HepG2 (cell line): Measurements from ENCODE around the gene RPS6KA2. TPM values are rescaled to one million over a fixed set of nuclear protein-coding genes. Genes with fewer than 3 reads are reported as not detected.
A peak's percentile ranks its signal among the peaks of the same experiment; 100 is the strongest.

Source experiments
- ATAC-seq: fragments of 200-7000 bp; cut with Tn5 transposase; 3 replicates; pipeline ENCODE4 v1.9.1; 2020; ENCODE audit warnings: mild to moderate bottlenecking, moderate library complexity
- BruUV-seq: library from RNA; stranded (reverse); fragments of 400-500 nt; replicated peaks from 2 replicates; lab custom pipeline; 2021; lab: Mats Ljungman, UMichigan
- CTCF ChIA-PET: fragments of 300-600 bp; formaldehyde crosslinking; extraction: SDS; loops from one replicate; lab custom pipeline; 2021; ENCODE audit warnings: low total read pairs, inconsistent platforms, low intra/inter-chr PET ratio; lab: Yijun Ruan, JAX
- POLR2A ChIA-PET: fragments of 350-600 bp; sonication (Branson Sonifier 250); formaldehyde crosslinking; loops from one replicate; lab custom pipeline; 2020; ENCODE audit warnings: antibody characterized with exemption, inconsistent platforms; lab: Yijun Ruan, JAX
- DNase-seq: peaks from one replicate; pipeline ENCODE4 v3.0.0-alpha.2; 2015; ENCODE audit warnings: low spot score
- FAIRE-seq: peaks from 3 replicates; lab custom pipeline; 2011; peaks lifted over from hg19 to GRCh38; lab: Jason Lieb, UNC
- H2AFZ ChIP-seq: one replicate; pipeline ENCODE4 v1.6.1; 2011; ENCODE audit warnings: low read length, inconsistent platforms
- H3K27ac ChIP-seq: fragments of 300-600 bp; 3 replicates; pipeline ENCODE4 v1.8.0; 2011; ENCODE audit warnings: mixed run types, mild to moderate bottlenecking, mixed read lengths, low read length, inconsistent platforms; ENCODE audit not compliant: insufficient read depth; ENCODE audit errors: extremely low read length
- H3K27me3 ChIP-seq, 2 experiments: fragments of 200-600 bp in 1 of 2; 2 replicates in 1 of 2; 3 replicates in 1 of 2; pipeline versions ENCODE4 v1.6.0 to v1.8.0; 2011; ENCODE audit warnings: low read length in 2 of 2, mild to moderate bottlenecking in 2 of 2, moderate library complexity in 2 of 2, inconsistent platforms in 1 of 2; ENCODE audit not compliant: insufficient read depth in 2 of 2, control insufficient read depth in 1 of 2
- H3K36me3 ChIP-seq, 2 experiments: fragments of 200-600 bp in 1 of 2; replicated peaks in 1 of 2; 2 replicates in 1 of 2; 3 replicates in 1 of 2; pipeline versions ENCODE4 v1.5.1 to v1.8.0; 2011; ENCODE audit warnings: low read length in 2 of 2, inconsistent platforms in 1 of 2; ENCODE audit not compliant: insufficient read depth in 2 of 2, control insufficient read depth in 1 of 2
- H3K4me1 ChIP-seq: 2 replicates; pipeline ENCODE4 v1.5.1; 2012; ENCODE audit warnings: low read length, inconsistent platforms; ENCODE audit not compliant: insufficient read depth
- H3K4me2 ChIP-seq: 2 replicates; pipeline ENCODE4 v1.6.0; 2011; ENCODE audit warnings: low read depth, low read length, inconsistent platforms
- H3K4me3 ChIP-seq, 3 experiments: fragments of 200-600 bp in 1 of 3; sonication (generic), shearing (Covaris generic) in 1 of 3; replicated peaks in 1 of 3; 2 replicates each; pipeline ENCODE4 v1.5.1; 2011 to 2016; ENCODE audit warnings: low read length in 3 of 3, inconsistent platforms in 2 of 3, low read depth in 2 of 3, mild to moderate bottlenecking in 2 of 3, control low read depth in 1 of 3, mixed read lengths in 1 of 3; ENCODE audit not compliant: insufficient read depth in 1 of 3
- H3K79me2 ChIP-seq: one replicate; pipeline ENCODE4 v1.6.1; 2011; ENCODE audit warnings: low read length, inconsistent platforms; ENCODE audit not compliant: insufficient read depth
- H3K9ac ChIP-seq: 2 replicates; pipeline ENCODE4 v1.6.0; 2011; ENCODE audit warnings: mild to moderate bottlenecking, low read depth, low read length, inconsistent platforms; ENCODE audit not compliant: insufficient read depth
- H3K9me3 ChIP-seq: 2 replicates; pipeline ENCODE4 v1.5.1; 2012; ENCODE audit warnings: mild to moderate bottlenecking, low read length
- H4K20me1 ChIP-seq: 2 replicates; pipeline ENCODE4 v1.6.0; 2011; ENCODE audit warnings: inconsistent platforms, mild to moderate bottlenecking, low read length, moderate library complexity; ENCODE audit not compliant: insufficient read depth
- HDAC6 ChIP-seq: fragments of 200-600 bp; sonication (generic); IDR thresholded peaks from 2 replicates; pipeline ENCODE4 v1.7.0; 2017; ENCODE audit warnings: mild to moderate bottlenecking, antibody characterized with exemption, low read length, low read depth
- MTA3 ChIP-seq: sonication (generic); formaldehyde crosslinking; IDR thresholded peaks from 2 replicates; pipeline ENCODE4 v1.4.0; 2020; ENCODE audit warnings: missing genetic modification reagents
- SALL1 ChIP-seq: sonication (generic); formaldehyde crosslinking; IDR thresholded peaks from 2 replicates; pipeline ENCODE4 v1.8.0; 2022; ENCODE audit warnings: mild to moderate bottlenecking, missing genetic modification reagents
- SIX4 ChIP-seq: sonication (generic); formaldehyde crosslinking; IDR thresholded peaks from 2 replicates; pipeline ENCODE4 v1.4.0; 2020; ENCODE audit warnings: missing genetic modification reagents
- SMAD3 ChIP-seq: sonication (generic); formaldehyde crosslinking; IDR thresholded peaks from 2 replicates; pipeline ENCODE4 v1.4.0; 2020; ENCODE audit warnings: missing genetic modification reagents
- ZBTB38 ChIP-seq: sonication (generic); formaldehyde crosslinking; IDR thresholded peaks from 2 replicates; pipeline ENCODE4 v1.5.1; 2020; ENCODE audit warnings: mild to moderate bottlenecking, missing genetic modification reagents
- ZNF263 ChIP-seq: sonication (generic); formaldehyde crosslinking; IDR thresholded peaks from 2 replicates; pipeline ENCODE4 v1.4.0; 2020; ENCODE audit warnings: missing genetic modification reagents
- ZNF34 ChIP-seq: sonication (generic); formaldehyde crosslinking; IDR thresholded peaks from 2 replicates; pipeline ENCODE4 v1.4.0; 2020; ENCODE audit warnings: mild to moderate bottlenecking, missing genetic modification reagents, borderline replicate concordance
- ZNF441 ChIP-seq: sonication (generic); formaldehyde crosslinking; IDR thresholded peaks from 2 replicates; pipeline ENCODE4 v1.7.0; 2021; ENCODE audit warnings: missing genetic modification reagents, borderline replicate concordance
- WGBS: methylation state at CpG from one replicate; pipeline ENCODE4 v1.1.6; 2017; ENCODE audit warnings: low lambda C conversion rate; 5-methylcytosine and 5-hydroxymethylcytosine counted together
- in situ Hi-C: cut with HindIII; loops from 2 replicates; pipeline ENCODE4 v1.10.0; 2017; ENCODE audit warnings: low pct_unique_long_range_greater_than_20kb; ENCODE audit not compliant: extremely low pct_ligation_motif_present
- intact Hi-C: fragments of 100-400 bp; cut with micrococcal nuclease; formaldehyde crosslinking; loops from one replicate; pipeline ENCODE4 v1.10.0; 2022; ENCODE audit not compliant: unreplicated experiment
- polyA plus RNA-seq, 8 experiments: library from polyadenylated mRNA; depleted of rRNA in 3 of 8; stranded (reverse) in 7 of 8; unstranded in 1 of 8; fragments of >200 nt; fragmentation: Illumina TruSeq in 4 of 8; extraction: Trizol in 4 of 8; gene quantifications; 2 replicates each; pipeline versions ENCODE4 v1.2.1 to v1.2.3, GENCODE V29; 2011 to 2016; ENCODE audit warnings: low read depth in 4 of 8, missing spikeins in 1 of 8, mixed read lengths in 1 of 8; ENCODE audit not compliant: insufficient read depth in 1 of 8
- total RNA-seq, 5 experiments: library from RNA; depleted of rRNA; stranded (reverse); fragments of >200 nt; fragmentation: Illumina TruSeq; extraction: Trizol; gene quantifications; 2 replicates each; pipeline ENCODE4 v1.2.3, GENCODE V29; 2016; ENCODE audit warnings: low read depth in 1 of 5
- TF ChIP-seq, protein P1 (sequence below): fragments of 450-650 bp; IDR thresholded peaks from 2 replicates; pipeline ENCODE4 v1.6.1; 2016
- TF ChIP-seq, protein P2 (sequence below): sonication (generic); formaldehyde crosslinking; IDR thresholded peaks from 2 replicates; pipeline ENCODE4 v1.4.0; 2020; ENCODE audit warnings: missing genetic modification reagents

RPS6KA2 gene
- total and polyA plus RNA-seq, 2 of the 13 experiments (the other 11 are each of a cell fraction or from before 2014, with no cell fraction given), result 0.22 to 0.38 TPM

DNA sequence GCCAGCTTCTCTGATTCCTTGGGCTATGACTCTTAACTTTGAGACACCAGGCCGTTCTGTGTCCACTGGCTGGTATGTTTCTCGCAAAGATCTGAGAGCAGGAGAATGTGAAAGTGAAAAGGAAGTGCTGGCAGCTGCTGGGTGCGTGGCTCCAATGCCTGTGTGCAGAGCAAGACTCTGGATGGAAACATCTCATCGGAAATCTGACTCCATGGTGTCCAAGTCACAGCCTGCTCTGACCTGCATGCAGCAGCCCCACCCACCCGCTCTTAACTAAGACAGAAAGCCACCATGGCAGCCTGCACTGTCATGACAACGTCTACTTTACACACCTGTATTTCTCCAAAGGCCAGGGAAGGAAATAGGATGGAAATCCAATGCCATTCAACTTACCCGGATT is 178.0 kb downstream of the RPS6KA2 start (continued):
- no peak for TF ChIP-seq ZNF34 (CRISPR knock-in tag)

GRCh38 chr6:166448432-166448831 is 178.6 kb downstream of the RPS6KA2 start:
- Histone ChIP-seq H3K27ac (no peak overlapping the region), H3K9ac (no peak overlapping the region), H3K9me3 (no peaks in the 10 kb centered on the region), H2AFZ (no peak overlapping the region), H3K36me3 (no peaks in the 10 kb centered on the region), H3K4me1 (no peaks in the 10 kb centered on the region), H4K20me1 (no peaks in the 10 kb centered on the region), H3K79me2 (no peaks in the 10 kb centered on the region), H3K27me3 (peaks cover 6 to 39% of the 10 kb centered on the region in 2 experiments), H3K4me2 (no peak overlapping the region), H3K4me3 (no peak overlapping the region)
- intact Hi-C loops (no loop called here), in situ Hi-C loops (no loop called here)
- DNase-seq (no peak), ATAC-seq (no peak), FAIRE-seq (no peak)
- BruUV-seq, result no TSS peak
- TF ChIP-seq ZNF441 (CRISPR knock-in tag) (no peak), ZNF263 (CRISPR knock-in tag) (0 out of 2 replicates have a peak, but pooled peaks have one; percentile 56), SIX4 (no peak), MTA3 (no peak), SMAD3 (CRISPR knock-in tag) (no peak), HDAC6 (no peak), ZBTB38 (CRISPR knock-in tag) (no peak), SALL1 (CRISPR knock-in tag) (no peak)
- TF ChIP-seq, protein P1, sequence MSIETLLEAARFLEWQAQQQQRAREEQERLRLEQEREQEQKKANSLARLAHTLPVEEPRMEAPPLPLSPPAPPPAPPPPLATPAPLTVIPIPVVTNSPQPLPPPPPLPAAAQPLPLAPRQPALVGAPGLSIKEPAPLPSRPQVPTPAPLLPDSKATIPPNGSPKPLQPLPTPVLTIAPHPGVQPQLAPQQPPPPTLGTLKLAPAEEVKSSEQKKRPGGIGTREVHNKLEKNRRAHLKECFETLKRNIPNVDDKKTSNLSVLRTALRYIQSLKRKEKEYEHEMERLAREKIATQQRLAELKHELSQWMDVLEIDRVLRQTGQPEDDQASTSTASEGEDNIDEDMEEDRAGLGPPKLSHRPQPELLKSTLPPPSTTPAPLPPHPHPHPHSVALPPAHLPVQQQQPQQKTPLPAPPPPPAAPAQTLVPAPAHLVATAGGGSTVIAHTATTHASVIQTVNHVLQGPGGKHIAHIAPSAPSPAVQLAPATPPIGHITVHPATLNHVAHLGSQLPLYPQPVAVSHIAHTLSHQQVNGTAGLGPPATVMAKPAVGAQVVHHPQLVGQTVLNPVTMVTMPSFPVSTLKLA, result peak; percentile 43; the same call in 1 of the 2 replicates
- TF ChIP-seq, protein P2, sequence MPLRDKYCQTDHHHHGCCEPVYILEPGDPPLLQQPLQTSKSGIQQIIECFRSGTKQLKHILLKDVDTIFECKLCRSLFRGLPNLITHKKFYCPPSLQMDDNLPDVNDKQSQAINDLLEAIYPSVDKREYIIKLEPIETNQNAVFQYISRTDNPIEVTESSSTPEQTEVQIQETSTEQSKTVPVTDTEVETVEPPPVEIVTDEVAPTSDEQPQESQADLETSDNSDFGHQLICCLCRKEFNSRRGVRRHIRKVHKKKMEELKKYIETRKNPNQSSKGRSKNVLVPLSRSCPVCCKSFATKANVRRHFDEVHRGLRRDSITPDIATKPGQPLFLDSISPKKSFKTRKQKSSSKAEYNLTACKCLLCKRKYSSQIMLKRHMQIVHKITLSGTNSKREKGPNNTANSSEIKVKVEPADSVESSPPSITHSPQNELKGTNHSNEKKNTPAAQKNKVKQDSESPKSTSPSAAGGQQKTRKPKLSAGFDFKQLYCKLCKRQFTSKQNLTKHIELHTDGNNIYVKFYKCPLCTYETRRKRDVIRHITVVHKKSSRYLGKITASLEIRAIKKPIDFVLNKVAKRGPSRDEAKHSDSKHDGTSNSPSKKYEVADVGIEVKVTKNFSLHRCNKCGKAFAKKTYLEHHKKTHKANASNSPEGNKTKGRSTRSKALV (CRISPR knock-in tag), result no peak
- ChIA-PET CTCF (no interaction called here), POLR2A (no interaction called here)
- WGBS, result 54% methylated on average over 13 of the region's 13 CpGs
